Skeletal muscle cell (primary cell): ENCODE measurements around the gene SNN.

Source experiments
- DNase-seq: peaks from one replicate; pipeline ENCODE4 v3.0.0-alpha.2; 2010; ENCODE audit warnings: low read depth
- H3K4me3 ChIP-seq: 2 replicates; pipeline ENCODE4 v1.5.1; 2011; ENCODE audit warnings: low read depth, mild to moderate bottlenecking, control low read depth, low read length, moderate library complexity

Gene SNN

GRCh38 chr16:11717811-11718210 is 49.6 kb downstream of the SNN start:
- no peak for DNase-seq
- H3K4me3 ChIP-seq: no peak overlapping the region

GRCh38 chr16:11719171-11719570 is 50.9 kb downstream of the SNN start:
- DNase-seq: no peak
- H3K4me3 ChIP-seq: no peak overlapping the region

GRCh38 chr16:11719762-11720161 is 51.5 kb downstream of the SNN start:
- H3K4me3 ChIP-seq: no peak overlapping the region
- DNase-seq: no peak

GRCh38 chr16:11721781-11722467 is 53.7 kb downstream of the SNN start:
- DNase-seq: no peak

GRCh38 chr16:11722468-11722808 is 54.2 kb downstream of the SNN start:
- DNase-seq: no peak

More at GRCh38 chr16:11721781-11722467, 53.7 kb downstream of the SNN start:
- H3K4me3 ChIP-seq: no peak overlapping the region

GRCh38 chr16:11725457-11725856 is 57.2 kb downstream of the SNN start:
- H3K4me3 ChIP-seq: no peak overlapping the region
- no peak for DNase-seq

More at GRCh38 chr16:11722468-11722808, 54.2 kb downstream of the SNN start:
- no peak overlapping the region for H3K4me3 ChIP-seq

- DNase-seq: no peak
- no peak overlapping the region for H3K4me3 ChIP-seq
Observed at GRCh38 chr16:11726008-11726407, 57.8 kb downstream of the SNN start.

GRCh38 chr16:11727796-11728543 is 59.7 kb downstream of the SNN start:
- no peak overlapping the region for H3K4me3 ChIP-seq
- DNase-seq: no peak
